Bronchial epithelial cell (primary cell): ENCODE measurements around the gene MATK. TPM values are rescaled to one million over a fixed set of nuclear protein-coding genes. Genes with fewer than 3 reads are reported as not detected.

Source experiments
- DNase-seq: peaks from one replicate; pipeline ENCODE4 v3.0.0-alpha.2; 2010; ENCODE audit warnings: low read depth
- FAIRE-seq: peaks from 2 replicates; lab custom pipeline; 2011; peaks lifted over from hg19 to GRCh38; lab: Jason Lieb, UNC
- H3K27me3 ChIP-seq: 2 replicates; pipeline ENCODE4 v1.5.1; 2011; ENCODE audit warnings: low read length; ENCODE audit not compliant: control insufficient read depth, insufficient read depth
- H3K36me3 ChIP-seq: 2 replicates; pipeline ENCODE4 v1.5.1; 2011; ENCODE audit warnings: low read length; ENCODE audit not compliant: control insufficient read depth, insufficient read depth
- H3K4me3 ChIP-seq: 2 replicates; pipeline ENCODE4 v1.5.1; 2011; ENCODE audit warnings: mild to moderate bottlenecking, low read depth, low read length, control low read depth
- CTCF ChIP-seq: IDR thresholded peaks from 2 replicates; pipeline ENCODE4 v1.5.1; 2011; ENCODE audit warnings: mild to moderate bottlenecking, moderate library complexity, low read length, control low read depth, inconsistent platforms; ENCODE audit not compliant: insufficient read depth, severe bottlenecking
- total RNA-seq: library from RNA; depleted of rRNA; stranded (reverse); fragments of >200 nt; gene quantifications from 2 replicates; pipeline ENCODE4 v1.2.1, GENCODE V29; 2014

The MATK gene
- total RNA-seq, 1 donor from 2014 or later = not detected

GRCh38 chr19:3805859-3806258 is 19.7 kb upstream of the MATK start:
- DNase-seq = no peak
- no peaks in the 10 kb centered on the region for H3K36me3 ChIP-seq
- no peak for FAIRE-seq
- peaks cover 5% of the 10 kb centered on the region for H3K27me3 ChIP-seq
- H3K4me3 ChIP-seq = no peak overlapping the region
- TF ChIP-seq CTCF = no peak

GRCh38 chr19:3804429-3804828 is 18.2 kb upstream of the MATK start:
- TF ChIP-seq CTCF = no peak
- Histone ChIP-seq H3K4me3 (no peak overlapping the region), H3K27me3 (peaks cover 5% of the 10 kb centered on the region), H3K36me3 (no peaks in the 10 kb centered on the region)
- FAIRE-seq (no peak), DNase-seq (no peak)

- FAIRE-seq (no peak), DNase-seq (no peak)
- Histone ChIP-seq H3K27me3 (peaks cover 5% of the 10 kb centered on the region), H3K36me3 (no peaks in the 10 kb centered on the region), H3K4me3 (no peak overlapping the region)
- TF ChIP-seq CTCF = no peak
Observed at GRCh38 chr19:3803986-3804385, 17.8 kb upstream of the MATK start.

GRCh38 chr19:3803114-3803888 is 17.1 kb upstream of the MATK start:
- FAIRE-seq (no peak), DNase-seq (no peak)
- H3K4me3 ChIP-seq = no peak overlapping the region
- H3K36me3 ChIP-seq = no peaks in the 10 kb centered on the region
- TF ChIP-seq CTCF = no peak
- H3K27me3 ChIP-seq = peaks cover 5% of the 10 kb centered on the region

GRCh38 chr19:3801412-3802096 is 15.4 kb upstream of the MATK start:
- DNase-seq (peak; percentile 4), FAIRE-seq (no peak)
- H3K27me3 ChIP-seq = peaks cover 5% of the 10 kb centered on the region
- no peak overlapping the region for H3K4me3 ChIP-seq
- peak; percentile 29 for TF ChIP-seq CTCF
- H3K36me3 ChIP-seq = no peaks in the 10 kb centered on the region

- Histone ChIP-seq H3K4me3 (no peak overlapping the region), H3K36me3 (no peaks in the 10 kb centered on the region), H3K27me3 (peaks cover 5% of the 10 kb centered on the region)
- no peak for DNase-seq
- FAIRE-seq = no peak
- TF ChIP-seq CTCF = no peak
Observed at GRCh38 chr19:3800996-3801395, 14.8 kb upstream of the MATK start.
